Measurements from ENCODE around the gene TMEM263. TPM values are rescaled to one million over a fixed set of nuclear protein-coding genes. Genes with fewer than 3 reads are reported as not detected.
"Not testable (repeated sequence)": the region's sequence is repeated elsewhere in the genome, so short reads cannot be mapped to it uniquely, and the experiment has no call there.

TMEM263 gene
- polyA plus RNA-seq, 3 donors: 0.56 to 2.0 (median 1.7) TPM

- H3K36me3 Mint-ChIP-seq: peaks cover 3 to 8% of the 10 kb centered on the region in 2 donors
Observed at GRCh38 chr12:106919910-106920544, 35.7 kb upstream of the TMEM263 start.

DNA sequence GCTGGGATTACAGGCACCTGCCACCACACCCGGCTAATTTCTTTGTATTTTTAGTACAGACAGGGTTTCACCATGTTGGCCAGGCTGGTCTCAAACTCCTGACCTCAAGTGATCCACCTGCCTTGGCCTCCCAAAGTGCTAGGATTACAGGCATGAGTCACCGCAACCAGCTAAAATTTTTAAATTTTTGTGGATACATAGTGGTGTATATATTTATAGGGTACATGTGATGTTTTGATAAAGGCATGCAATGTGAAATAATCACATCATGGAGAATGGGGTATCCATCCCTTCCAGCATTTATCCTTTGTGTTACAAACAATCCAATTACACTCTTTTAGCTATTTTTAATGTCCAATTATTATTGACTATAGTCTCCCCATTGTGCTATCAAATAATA, 33.7 kb upstream of the TMEM263 start:
- not testable (repeated sequence) for H3K9ac ChIP-seq (ENCODE audit: insufficient read depth, low read length, poor library complexity, severe bottlenecking); H3K4me3 ChIP-seq (replicated peaks in 1 of 3; ENCODE audit: low read depth in 2 of 3, low read length in 3 of 3); H2AFZ ChIP-seq (ENCODE audit: insufficient read depth, low read depth, low read length, poor library complexity, severe bottlenecking); H3K36me3 Mint-ChIP-seq; DNase-seq; H3K36me3 ChIP-seq (replicated peaks in 1 of 2; ENCODE audit: control insufficient read depth in 1 of 2, insufficient read depth in 2 of 2, low read length in 2 of 2); H3K79me2 ChIP-seq (ENCODE audit: insufficient read depth, low read length); H3K4me2 ChIP-seq (replicated peaks; ENCODE audit: extremely low read depth, low read length, poor library complexity, severe bottlenecking); H3K27ac ChIP-seq (ENCODE audit: low read depth in 1 of 2, low read length in 2 of 2); H3K4me1 ChIP-seq (ENCODE audit: control insufficient read depth in 1 of 2, insufficient read depth in 2 of 2, low read length in 2 of 2); H3K27ac Mint-ChIP-seq; H3K4me1 Mint-ChIP-seq
- peaks cover 21% of the 10 kb centered on the region for H4K20me1 ChIP-seq (ENCODE audit: insufficient read depth, low read length)
- H3K27me3 ChIP-seq (ENCODE audit: control insufficient read depth in 2 of 2, insufficient read depth in 2 of 2, low read length in 2 of 2): peaks cover 100% of the 10 kb centered on the region in 2 donors
- 100% methylated on average over 2 of the region's 2 CpGs for WGBS (ENCODE audit: insufficient coverage)
- Mint-ChIP-seq H3K9me3 (peaks cover 8 to 30% (median 20%) of the 10 kb centered on the region in 7 donors), H3K27me3 (ENCODE audit: low read depth in 3 of 3) (peaks cover 94 to 99% (median 97%) of the 10 kb centered on the region in 3 donors), H3K4me3 (peak overlapping the region in 1 of 2 donors; percentile 70)
- intact Hi-C loops (cut with micrococcal nuclease): loop anchor here in 1 of 2 donors (5.0 kb wide), 1 partner anchor 535 kb away; no protein-coding TSS in a partner anchor
- peaks cover 5 to 40% of the 10 kb centered on the region in 2 donors for H3K9me3 ChIP-seq (replicated peaks in 1 of 2; ENCODE audit: control insufficient read depth in 1 of 2, insufficient read depth in 1 of 2, low read length in 2 of 2)

More at GRCh38 chr12:106919910-106920544, 35.7 kb upstream of the TMEM263 start:
- Mint-ChIP-seq H3K27me3 (ENCODE audit: low read depth in 3 of 3) (peaks cover 96 to 99% (median 97%) of the 10 kb centered on the region in 3 donors), H3K4me1 (no peaks in the 10 kb centered on the region), H3K27ac (no peak overlapping the region), H3K9me3 (peaks cover 8 to 31% (median 18%) of the 10 kb centered on the region in 7 donors), H3K4me3 (peak overlapping the region in 1 of 2 donors; percentile 70)
- intact Hi-C loops (cut with micrococcal nuclease): loop anchor here (2.0 to 5.0 kb wide), 2 partner anchors 533 kb away; no protein-coding TSS in a partner anchor
- no CpG with 5 or more reads among the region's 4 CpGs for WGBS (ENCODE audit: insufficient coverage)
- no peak overlapping the region for H3K4me2 ChIP-seq (replicated peaks; ENCODE audit: extremely low read depth, low read length, poor library complexity, severe bottlenecking)
- no peaks in the 10 kb centered on the region for H3K79me2 ChIP-seq (ENCODE audit: insufficient read depth, low read length)
- H3K36me3 ChIP-seq (replicated peaks in 1 of 2; ENCODE audit: control insufficient read depth in 1 of 2, insufficient read depth in 2 of 2, low read length in 2 of 2): no peaks in the 10 kb centered on the region
- H3K4me3 ChIP-seq (replicated peaks in 1 of 3; ENCODE audit: low read depth in 2 of 3, low read length in 3 of 3): no peak overlapping the region
- no peak overlapping the region for H3K27ac ChIP-seq (ENCODE audit: low read depth in 1 of 2, low read length in 2 of 2)
- peaks cover 29% of the 10 kb centered on the region for H4K20me1 ChIP-seq (ENCODE audit: insufficient read depth, low read length)
- TF ChIP-seq CTCF (IDR thresholded peaks at IDR 0.05): peak; percentile 95
- DNase-seq: peak; percentile 20 to 66 (median 42)
- no peak overlapping the region for H3K9ac ChIP-seq (ENCODE audit: insufficient read depth, low read length, poor library complexity, severe bottlenecking)
- peaks cover 100% of the 10 kb centered on the region in 2 donors for H3K27me3 ChIP-seq (ENCODE audit: control insufficient read depth in 2 of 2, insufficient read depth in 2 of 2, low read length in 2 of 2)
- H3K4me1 ChIP-seq (ENCODE audit: control insufficient read depth in 1 of 2, insufficient read depth in 2 of 2, low read length in 2 of 2): no peaks in the 10 kb centered on the region
- peaks cover 5 to 49% of the 10 kb centered on the region in 2 donors for H3K9me3 ChIP-seq (replicated peaks in 1 of 2; ENCODE audit: control insufficient read depth in 1 of 2, insufficient read depth in 1 of 2, low read length in 2 of 2)
- no peak overlapping the region for H2AFZ ChIP-seq (ENCODE audit: insufficient read depth, low read depth, low read length, poor library complexity, severe bottlenecking)

DNA sequence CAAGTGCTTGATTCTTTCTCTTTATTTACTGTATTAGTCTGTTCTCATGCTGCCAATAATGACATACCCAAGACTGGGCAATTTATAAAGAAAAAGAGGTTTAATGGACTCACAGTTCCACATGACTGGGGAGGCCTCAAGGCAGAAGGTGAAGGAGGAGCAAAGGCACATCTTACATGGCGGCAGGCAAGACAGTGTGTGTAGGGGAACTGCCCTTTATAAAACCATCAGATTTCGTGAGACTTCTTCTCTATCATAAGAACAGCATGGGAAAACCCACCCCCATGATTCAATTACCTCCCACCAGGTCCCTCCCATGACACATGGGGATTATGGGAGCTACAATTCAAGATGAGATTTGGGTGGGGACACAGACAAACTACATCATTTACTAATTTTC, 32.1 kb upstream of the TMEM263 start:
- peaks cover 100% of the 10 kb centered on the region in 2 donors for H3K27me3 ChIP-seq (ENCODE audit: control insufficient read depth in 2 of 2, insufficient read depth in 2 of 2, low read length in 2 of 2)
- peak overlapping the region in 1 of 2 donors; percentile 80 for H3K4me3 Mint-ChIP-seq
- not testable (repeated sequence) for H3K36me3 Mint-ChIP-seq; H3K9ac ChIP-seq (ENCODE audit: insufficient read depth, low read length, poor library complexity, severe bottlenecking); H3K79me2 ChIP-seq (ENCODE audit: insufficient read depth, low read length); H3K4me3 ChIP-seq (replicated peaks in 1 of 3; ENCODE audit: low read depth in 2 of 3, low read length in 3 of 3); H3K27ac ChIP-seq (ENCODE audit: low read depth in 1 of 2, low read length in 2 of 2); H3K27ac Mint-ChIP-seq; H3K4me2 ChIP-seq (replicated peaks; ENCODE audit: extremely low read depth, low read length, poor library complexity, severe bottlenecking); H2AFZ ChIP-seq (ENCODE audit: insufficient read depth, low read depth, low read length, poor library complexity, severe bottlenecking); DNase-seq; H3K4me1 ChIP-seq (ENCODE audit: control insufficient read depth in 1 of 2, insufficient read depth in 2 of 2, low read length in 2 of 2); H3K4me1 Mint-ChIP-seq; H3K36me3 ChIP-seq (replicated peaks in 1 of 2; ENCODE audit: control insufficient read depth in 1 of 2, insufficient read depth in 2 of 2, low read length in 2 of 2)
- intact Hi-C loops (cut with micrococcal nuclease): loop anchor here in 1 of 2 donors (5.0 kb wide), 1 partner anchor 536 kb away; no protein-coding TSS in a partner anchor
- H3K9me3 ChIP-seq (replicated peaks in 1 of 2; ENCODE audit: control insufficient read depth in 1 of 2, insufficient read depth in 1 of 2, low read length in 2 of 2): peaks cover 5 to 44% of the 10 kb centered on the region in 2 donors
- peaks cover 95 to 100% (median 96%) of the 10 kb centered on the region in 3 donors for H3K27me3 Mint-ChIP-seq (ENCODE audit: low read depth in 3 of 3)
- WGBS (ENCODE audit: insufficient coverage): no CpG with 5 or more reads among the region's 2 CpGs
- peaks cover 18% of the 10 kb centered on the region for H4K20me1 ChIP-seq (ENCODE audit: insufficient read depth, low read length)
- H3K9me3 Mint-ChIP-seq: peaks cover 8 to 30% (median 20%) of the 10 kb centered on the region in 7 donors

Data from CD14-positive monocyte (primary cell).